BLaER1 treated with 17β-estradiol and CSF1 and Interleukin-3, amounts not matched to agents 10 nM and 100 nM (cell line): ENCODE data around the gene WBP1L.
"Not testable (repeated sequence)": the region's sequence is repeated elsewhere in the genome, so short reads cannot be mapped to it uniquely, and the experiment has no call there.

Experiments
- H3K27ac ChIP-seq, 11 experiments: shearing (Covaris generic); formaldehyde crosslinking; 2 replicates each; pipeline ENCODE4 v1.8.1; 2022
- H3K27me3 ChIP-seq, 11 experiments: shearing (Covaris generic); formaldehyde crosslinking; 2 replicates each; pipeline ENCODE4 v1.8.1; 2022
- H3K36me3 ChIP-seq, 11 experiments: shearing (Covaris generic); formaldehyde crosslinking; 2 replicates each; pipeline ENCODE4 v1.8.1; 2022
- H3K4me1 ChIP-seq, 10 experiments: shearing (Covaris generic); formaldehyde crosslinking; 2 replicates each; pipeline ENCODE4 v1.8.1; 2022
- H3K4me2 ChIP-seq, 11 experiments: shearing (Covaris generic); formaldehyde crosslinking; 2 replicates each; pipeline ENCODE4 v1.8.1; 2022
- H3K4me3 ChIP-seq, 10 experiments: shearing (Covaris generic); formaldehyde crosslinking; 2 replicates each; pipeline ENCODE4 v1.8.1; 2022
- H3K9ac ChIP-seq, 11 experiments: shearing (Covaris generic); formaldehyde crosslinking; 2 replicates each; pipeline ENCODE4 v1.8.1; 2022
- H3K9me3 ChIP-seq, 11 experiments: shearing (Covaris generic); formaldehyde crosslinking; replicated peaks in 1 of 11; 2 replicates each; pipeline ENCODE4 v1.8.1; 2022
- H4K20me1 ChIP-seq, 11 experiments: shearing (Covaris generic); formaldehyde crosslinking; 2 replicates each; pipeline ENCODE4 v1.8.1; 2022
- Cebpa-rat ChIP-seq, 11 experiments: shearing (Covaris generic); IDR thresholded peaks; 2 replicates each; pipeline ENCODE4 v1.8.1; 2022

Gene WBP1L

DNA sequence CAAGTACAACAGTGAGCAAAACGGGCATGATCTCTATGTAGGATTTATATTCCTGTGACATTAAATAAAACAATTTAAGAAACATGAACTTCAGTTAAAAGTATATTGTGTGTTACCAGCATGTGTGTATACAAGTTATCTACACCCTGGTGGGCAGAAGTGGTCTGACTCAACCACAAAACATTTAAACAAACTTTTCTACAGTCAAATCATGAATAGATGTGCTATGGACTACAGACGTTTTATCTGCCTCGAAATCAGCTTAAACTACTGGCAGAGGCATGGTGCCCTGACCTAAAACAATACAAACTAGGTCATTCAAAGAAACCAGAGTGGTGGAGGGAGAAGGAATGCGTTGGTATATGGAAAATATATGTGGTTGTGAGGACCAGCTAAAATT is 33.1 kb upstream of the WBP1L start:
- H3K27ac ChIP-seq: no peak overlapping the region
- H3K4me2 ChIP-seq: peak overlapping the region in 6 of 11 experiments; percentile 5 to 33 (median 8); a peak in 2 of 22 replicates
- H3K27me3 ChIP-seq: no peaks in the 10 kb centered on the region
- no peaks in the 10 kb centered on the region for H3K36me3 ChIP-seq
- no peak overlapping the region for H3K4me3 ChIP-seq
- H3K9ac ChIP-seq: no peak overlapping the region
- no peaks in the 10 kb centered on the region for H3K9me3 ChIP-seq
- no peak for TF ChIP-seq Cebpa-rat (IDR thresholded peaks at IDR 0.05)
- peaks cover 36 to 62% (median 51%) of the 10 kb centered on the region in 10 experiments for H3K4me1 ChIP-seq
- peaks cover 0 to 2% (median 0%) of the 10 kb centered on the region in 11 experiments; a peak in 2 of 22 replicates for H4K20me1 ChIP-seq

DNA sequence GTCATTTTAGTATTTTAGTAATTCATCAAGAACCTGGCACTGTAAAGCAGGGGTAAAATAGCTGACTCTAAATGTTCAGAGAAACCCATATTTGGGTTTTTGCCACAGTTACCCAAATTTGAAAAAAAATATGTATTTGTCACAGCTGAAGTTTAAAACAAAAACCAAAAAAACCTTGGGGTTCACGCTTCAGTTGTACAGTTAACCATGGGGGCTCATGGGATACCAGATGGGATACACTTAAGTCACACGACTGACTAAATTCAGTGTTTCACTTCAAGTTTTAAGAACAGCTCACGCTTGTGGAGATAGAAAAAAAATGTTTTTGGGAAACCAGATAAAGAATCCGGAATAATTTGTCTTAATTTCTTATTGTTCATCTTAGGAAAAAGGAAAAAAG is 31.7 kb upstream of the WBP1L start:
- Histone ChIP-seq H4K20me1 (no peaks in the 10 kb centered on the region; a peak in 1 of 22 replicates), H3K9me3 (no peaks in the 10 kb centered on the region), H3K9ac (peak overlapping the region in 5 of 11 experiments; percentile 14 to 88 (median 81); a peak in 5 of 22 replicates), H3K36me3 (no peaks in the 10 kb centered on the region), H3K27ac (peak overlapping the region in 8 of 11 experiments; percentile 6 to 84 (median 30); a peak in 7 of 22 replicates), H3K4me1 (peaks cover 43 to 63% (median 53%) of the 10 kb centered on the region in 10 experiments), H3K27me3 (no peaks in the 10 kb centered on the region), H3K4me2 (peak overlapping the region; percentile 76 to 97 (median 87); a peak in 21 of 22 replicates), H3K4me3 (peak overlapping the region in 3 of 10 experiments; percentile 77 to 87 (median 82); a peak in 3 of 20 replicates)
- TF ChIP-seq Cebpa-rat (IDR thresholded peaks at IDR 0.05): no peak

DNA sequence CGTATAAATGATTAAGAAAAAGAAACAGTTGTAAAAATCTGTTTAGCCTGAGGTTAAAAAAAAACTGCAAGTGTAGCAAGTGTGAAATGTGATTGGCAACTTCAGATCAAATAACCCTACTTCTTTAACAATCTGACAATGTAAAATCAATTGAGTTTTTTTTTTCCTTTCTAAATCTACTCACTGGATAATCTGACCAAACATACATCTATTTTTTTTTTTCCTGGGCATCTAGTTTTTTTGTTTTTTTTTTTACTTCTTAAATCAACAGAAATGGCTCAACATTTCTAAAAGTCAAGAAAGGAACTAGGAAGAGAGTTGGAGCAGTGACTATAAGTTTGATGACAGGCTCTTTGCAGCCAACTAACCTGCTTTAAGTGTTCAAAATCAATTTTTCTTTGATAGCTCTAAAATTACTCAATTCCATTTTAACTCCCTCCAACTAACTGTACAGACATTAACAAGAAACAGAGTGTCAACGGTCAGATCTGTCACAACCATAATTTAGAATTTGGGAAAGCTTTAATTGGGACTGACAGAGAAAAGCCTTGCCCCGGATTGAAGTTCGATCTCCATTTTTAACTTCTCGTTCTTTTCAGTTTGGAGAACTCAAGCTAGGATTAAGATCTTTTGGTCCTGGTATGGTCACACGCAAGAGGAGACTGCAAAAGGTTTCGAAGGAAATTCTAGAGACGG is 30.8 kb upstream of the WBP1L start:
- no peaks in the 10 kb centered on the region for H3K9me3 ChIP-seq
- no peak for TF ChIP-seq Cebpa-rat (IDR thresholded peaks at IDR 0.05)
- peaks cover 0 to 4% (median 0%) of the 10 kb centered on the region in 11 experiments; a peak in 3 of 22 replicates for H4K20me1 ChIP-seq
- peaks cover 51 to 63% (median 61%) of the 10 kb centered on the region in 10 experiments for H3K4me1 ChIP-seq
- H3K36me3 ChIP-seq: no peaks in the 10 kb centered on the region; a peak in 4 of 22 replicates
- peak overlapping the region; percentile 76 to 97 (median 87) for H3K4me2 ChIP-seq
- H3K27me3 ChIP-seq: no peaks in the 10 kb centered on the region
- peak overlapping the region; percentile 39 to 90 (median 74) for H3K27ac ChIP-seq
- peak overlapping the region; percentile 75 to 88 (median 84) for H3K9ac ChIP-seq
- peak overlapping the region; percentile 77 to 97 (median 84) for H3K4me3 ChIP-seq

DNA sequence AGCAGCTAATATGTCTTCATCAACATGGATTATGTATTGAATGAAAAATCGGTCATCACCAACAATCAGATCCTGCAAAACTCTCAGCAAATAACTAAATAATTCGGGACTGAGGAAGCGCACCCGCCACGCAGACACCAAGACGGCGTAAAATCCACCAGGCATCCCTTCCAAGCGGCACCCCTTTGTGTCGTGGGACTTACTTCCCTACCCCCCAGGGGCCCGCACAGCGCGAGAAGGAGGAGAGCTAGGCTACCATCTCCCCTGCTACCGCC is 30.3 kb upstream of the WBP1L start:
- H3K4me1 ChIP-seq: peaks cover 56 to 68% (median 65%) of the 10 kb centered on the region in 10 experiments
- peak overlapping the region; percentile 77 to 97 (median 84) for H3K4me3 ChIP-seq

DNA sequence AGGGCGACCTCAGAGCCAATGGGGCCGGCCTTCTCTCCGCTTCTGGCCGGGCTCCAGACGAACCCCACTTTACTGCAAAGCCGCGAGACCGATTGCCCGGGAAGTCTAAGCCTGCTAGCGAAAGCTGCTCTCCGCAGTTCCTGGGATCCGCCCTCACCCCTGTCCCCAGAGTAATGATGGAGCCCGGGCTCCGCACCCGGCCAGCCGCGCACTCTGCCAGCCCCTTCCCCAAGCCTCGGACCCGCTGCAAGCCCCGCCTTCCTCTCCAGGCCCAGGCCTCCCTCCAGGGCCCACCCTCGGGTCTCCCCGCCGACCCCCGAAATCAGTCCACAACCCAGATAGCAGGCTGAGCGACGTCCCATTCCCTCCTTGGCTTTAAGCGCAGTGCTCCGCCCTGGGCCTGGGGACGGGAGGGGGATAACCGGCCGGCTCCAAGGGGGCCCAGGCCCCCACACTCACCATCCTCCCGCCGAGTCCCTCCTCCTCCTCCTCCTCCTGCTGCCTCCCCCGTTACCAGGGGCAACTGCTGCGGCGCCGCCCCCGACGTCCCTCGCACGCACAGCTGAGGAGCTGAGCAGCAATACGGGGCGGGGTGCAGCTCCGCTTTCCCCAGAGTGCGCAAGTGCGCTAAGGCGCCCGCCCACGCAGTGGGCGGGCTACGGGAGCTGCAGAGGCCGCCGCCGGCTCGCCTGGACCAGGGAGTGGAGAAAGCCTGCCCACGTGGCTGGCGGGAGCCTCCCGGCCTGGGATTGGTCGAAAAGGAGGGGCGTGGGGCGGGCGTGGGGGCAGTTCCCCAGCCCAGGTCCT is 29.7 kb upstream of the WBP1L start, which contains the start of gene ARL3:
Gene ARL3 (minus strand): TSS at position 584 of the 807 bp plus-strand sequence. CDS start 122 bp downstream, at position 462.
- Histone ChIP-seq H3K4me3 (peak within 1 kb of the TSS; percentile 77 to 97 (median 84)), H3K4me2 (peak within 1 kb of the TSS; percentile 89 to 97 (median 93)), H3K9ac (peak within 1 kb of the TSS; percentile 75 to 88 (median 86)), H4K20me1 (peaks cover 0 to 9% (median 0%) of the 10 kb centered on the region in 11 experiments; a peak in 3 of 22 replicates), H3K9me3 (no peaks in the 10 kb centered on the region), H3K36me3 (no peaks in the 10 kb centered on the region; a peak in 4 of 22 replicates), H3K27ac (peak within 1 kb of the TSS; percentile 39 to 90 (median 82)), H3K4me1 (peaks cover 60 to 74% (median 71%) of the 10 kb centered on the region in 10 experiments), H3K27me3 (no peaks in the 10 kb centered on the region)
- TF ChIP-seq Cebpa-rat (IDR thresholded peaks at IDR 0.05): peak in 3 of 11 experiments; percentile 24 to 64 (median 26); a peak in 1 of 22 replicates

More for the DNA sequence above, 30.3 kb upstream of the WBP1L start:
- peak overlapping the region; percentile 39 to 90 (median 74) for H3K27ac ChIP-seq
- peak overlapping the region; percentile 76 to 97 (median 87) for H3K4me2 ChIP-seq
- H3K9me3 ChIP-seq: no peaks in the 10 kb centered on the region
- no peaks in the 10 kb centered on the region for H3K27me3 ChIP-seq
- H3K9ac ChIP-seq: peak overlapping the region; percentile 75 to 88 (median 84)
- peaks cover 0 to 9% (median 0%) of the 10 kb centered on the region in 11 experiments; a peak in 3 of 22 replicates for H4K20me1 ChIP-seq
- no peaks in the 10 kb centered on the region; a peak in 4 of 22 replicates for H3K36me3 ChIP-seq
- no peak for TF ChIP-seq Cebpa-rat (IDR thresholded peaks at IDR 0.05)

DNA sequence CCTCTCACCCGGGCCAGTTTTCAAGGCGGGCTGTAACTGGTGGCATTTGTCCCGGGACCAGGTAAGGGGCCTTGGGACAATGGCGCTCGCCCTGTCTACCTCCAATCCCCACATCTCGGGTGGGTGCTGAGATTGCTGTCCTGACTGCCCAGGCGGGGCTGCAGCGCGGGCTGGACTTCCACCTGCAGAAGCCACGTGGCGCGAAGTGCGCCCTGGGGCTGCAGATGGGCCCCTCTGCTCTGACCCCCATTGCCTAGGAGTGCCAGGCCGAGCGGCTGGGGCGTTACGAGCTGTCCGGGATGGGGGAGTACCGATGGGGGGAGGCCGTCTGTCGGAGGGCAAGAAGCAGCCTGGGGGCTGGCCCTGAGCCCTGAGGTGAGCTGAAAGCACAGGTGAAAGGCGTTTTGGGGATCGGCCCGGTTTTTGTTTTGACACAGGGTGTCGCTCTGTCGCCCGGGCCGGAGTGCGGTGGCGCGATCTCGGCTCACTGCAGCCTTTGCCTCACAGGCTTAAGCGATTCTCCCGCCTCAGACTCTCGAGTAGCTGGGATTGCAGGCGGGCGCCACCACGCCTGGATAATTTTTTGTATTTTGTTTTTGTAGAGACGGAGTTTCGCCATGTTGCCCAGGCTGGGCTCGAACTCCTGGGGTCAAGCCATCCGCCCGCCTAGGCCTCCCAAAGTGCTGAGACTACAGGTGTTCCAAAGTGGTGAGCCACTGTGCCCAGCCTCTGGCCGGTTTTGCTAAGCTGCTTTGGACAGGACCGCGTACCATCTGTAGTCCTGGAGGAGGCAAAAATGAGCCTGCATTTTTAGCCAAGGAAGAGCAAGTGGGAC is 28.9 kb upstream of the WBP1L start, which contains the start of gene SFXN2:
Gene SFXN2 (plus strand): TSS at position 16 of the 835 bp plus-strand sequence. CDS start 12,001 bp downstream, outside the sequence.
- Histone ChIP-seq H4K20me1 (peaks cover 0 to 9% (median 0%) of the 10 kb centered on the region in 11 experiments; a peak in 3 of 22 replicates), H3K9me3 (no peaks in the 10 kb centered on the region), H3K4me2 (peak within 1 kb of the TSS; percentile 89 to 97 (median 93)), H3K9ac (peak within 1 kb of the TSS; percentile 75 to 88 (median 86)), H3K27me3 (no peaks in the 10 kb centered on the region), H3K36me3 (peaks cover 0 to 6% (median 0%) of the 10 kb centered on the region in 11 experiments; a peak in 7 of 22 replicates), H3K4me1 (peaks cover 68 to 82% (median 79%) of the 10 kb centered on the region in 10 experiments), H3K4me3 (peak within 1 kb of the TSS; percentile 77 to 97 (median 84)), H3K27ac (peak within 1 kb of the TSS; percentile 39 to 90 (median 82))
- TF ChIP-seq Cebpa-rat (IDR thresholded peaks at IDR 0.05): no peak

DNA sequence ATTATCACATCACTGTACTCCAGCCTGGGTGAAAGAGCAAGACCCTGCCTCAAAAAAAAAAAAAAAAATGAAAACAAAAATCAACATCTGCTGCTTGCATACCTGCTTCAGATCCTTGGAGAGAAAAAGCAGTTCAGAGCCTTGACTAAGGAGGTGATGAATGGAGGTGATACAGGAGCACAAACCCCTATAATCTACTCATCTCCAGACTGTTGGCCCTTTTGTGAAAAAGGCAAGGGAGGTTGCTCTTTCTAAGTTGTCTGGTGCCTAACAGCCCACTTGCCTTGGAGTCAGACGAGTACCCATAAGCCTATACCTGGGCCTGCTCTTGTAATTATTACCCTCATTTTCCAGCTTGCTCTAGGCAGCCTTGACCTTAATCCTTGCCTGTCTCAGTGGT is 27.9 kb upstream of the WBP1L start:
- Histone ChIP-seq H4K20me1 (peaks cover 0 to 9% (median 0%) of the 10 kb centered on the region in 11 experiments; a peak in 3 of 22 replicates), H3K4me1 (peaks cover 65 to 82% (median 78%) of the 10 kb centered on the region in 10 experiments), H3K27me3 (no peaks in the 10 kb centered on the region), H3K4me3 (peak overlapping the region in 8 of 10 experiments; percentile 77 to 97 (median 84); a peak in 15 of 20 replicates), H3K36me3 (peaks cover 0 to 15% (median 0%) of the 10 kb centered on the region in 11 experiments; a peak in 7 of 22 replicates), H3K9ac (peak overlapping the region in 9 of 11 experiments; percentile 83 to 88 (median 87); a peak in 14 of 22 replicates), H3K27ac (peak overlapping the region in 1 of 11 experiments; percentile 80; a peak in 1 of 22 replicates), H3K4me2 (peak overlapping the region; percentile 15 to 96 (median 91)), H3K9me3 (no peaks in the 10 kb centered on the region)
- no peak for TF ChIP-seq Cebpa-rat (IDR thresholded peaks at IDR 0.05)

DNA sequence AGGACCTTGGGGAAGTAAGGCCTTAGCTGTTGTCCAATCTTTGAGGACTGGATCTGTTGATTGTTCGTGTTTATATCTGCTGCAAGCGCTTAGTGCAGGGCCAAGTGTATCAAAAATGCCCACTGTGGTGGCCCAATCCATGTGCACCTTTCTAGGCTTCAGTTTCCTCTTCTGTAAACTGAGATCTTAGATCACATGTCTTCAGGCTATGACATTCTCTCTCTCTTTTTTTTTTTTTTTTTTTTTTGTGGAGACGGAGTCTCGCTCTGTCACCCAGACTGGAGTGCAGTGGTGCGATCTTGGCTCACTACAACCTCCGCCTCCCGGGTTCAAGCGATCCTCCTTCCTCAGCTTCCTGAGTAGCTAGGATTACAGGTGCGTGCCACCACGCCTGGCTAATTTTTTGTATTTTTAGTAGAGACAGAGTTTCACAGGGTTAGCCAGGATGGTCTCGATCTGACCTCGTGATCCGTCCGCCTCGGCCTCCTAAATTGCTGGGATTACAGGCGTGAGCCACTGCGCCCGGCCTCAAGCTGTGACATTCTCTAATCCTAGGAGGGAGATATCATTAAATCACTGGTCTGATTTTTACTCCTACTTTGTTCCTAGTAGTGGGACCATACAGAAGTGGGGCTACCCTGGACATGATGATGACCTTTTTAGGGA is 26.7 kb upstream of the WBP1L start:
- H3K4me2 ChIP-seq: peak overlapping the region; percentile 52 to 96 (median 91)
- H3K36me3 ChIP-seq: peaks cover 0 to 22% (median 0%) of the 10 kb centered on the region in 11 experiments; a peak in 7 of 22 replicates
- H3K27me3 ChIP-seq, H4K20me1 ChIP-seq, H3K9me3 ChIP-seq: not testable (repeated sequence)
- peak overlapping the region in 1 of 11 experiments; percentile 11; a peak in 1 of 22 replicates for H3K27ac ChIP-seq
- peak overlapping the region in 1 of 10 experiments; percentile 4; a peak in 2 of 20 replicates for H3K4me3 ChIP-seq
- H3K4me1 ChIP-seq: peaks cover 55 to 78% (median 71%) of the 10 kb centered on the region in 10 experiments
- H3K9ac ChIP-seq: peak overlapping the region in 5 of 11 experiments; percentile 11 to 48 (median 34); a peak in 4 of 22 replicates
